HFFc6 (cell line): Measurements from ENCODE around the gene PSMD2. TPM values are rescaled to one million over a fixed set of nuclear protein-coding genes. Genes with fewer than 3 reads are reported as not detected.

Experiments used
- DNase-seq: peaks from one replicate; pipeline ENCODE4 v3.0.0-alpha.2; 2018
- H3K27ac Mint-ChIP-seq: 2 replicates; pipeline ENCODE4 v1.8.0; 2020; ENCODE audit warnings: mild to moderate bottlenecking, mixed read lengths
- H3K27me3 Mint-ChIP-seq: 2 replicates; pipeline ENCODE4 v1.8.0; 2021; ENCODE audit warnings: mild to moderate bottlenecking, moderate library complexity, mixed read lengths; ENCODE audit not compliant: insufficient read depth
- H3K36me3 Mint-ChIP-seq: 2 replicates; pipeline ENCODE4 v1.8.0; 2021; ENCODE audit warnings: low read depth, mixed read lengths
- H3K4me1 Mint-ChIP-seq: 2 replicates; pipeline ENCODE4 v1.8.0; 2020; ENCODE audit warnings: low read depth, mixed read lengths
- H3K4me3 Mint-ChIP-seq: 2 replicates; pipeline ENCODE4 v1.8.0; 2020; ENCODE audit warnings: mild to moderate bottlenecking, moderate library complexity, mixed read lengths
- H3K9me3 Mint-ChIP-seq: 2 replicates; pipeline ENCODE4 v1.8.0; 2020; ENCODE audit warnings: mild to moderate bottlenecking, mixed read lengths
- total RNA-seq, 6 experiments: library from RNA; stranded (reverse); fragmentation: NEBNext Ultra II Directional; extraction: Animal tissue kit (Norgen Biotek cat#: 25700); gene quantifications; 2 replicates in 1 of 6; 3 replicates in 5 of 6; pipeline ENCODE4 v1.2.3, GENCODE V29; 2021
- TF ChIP-seq, protein P1 (sequence below): fragments of 200-600 bp; sonication (generic); IDR thresholded peaks from 2 replicates; pipeline ENCODE4 v1.5.0; 2021; ENCODE audit warnings: antibody characterized with exemption, mild to moderate bottlenecking

PSMD2 gene
- total RNA-seq, 6 experiments from 2014 or later: 620 to 777 (median 730) TPM

DNA sequence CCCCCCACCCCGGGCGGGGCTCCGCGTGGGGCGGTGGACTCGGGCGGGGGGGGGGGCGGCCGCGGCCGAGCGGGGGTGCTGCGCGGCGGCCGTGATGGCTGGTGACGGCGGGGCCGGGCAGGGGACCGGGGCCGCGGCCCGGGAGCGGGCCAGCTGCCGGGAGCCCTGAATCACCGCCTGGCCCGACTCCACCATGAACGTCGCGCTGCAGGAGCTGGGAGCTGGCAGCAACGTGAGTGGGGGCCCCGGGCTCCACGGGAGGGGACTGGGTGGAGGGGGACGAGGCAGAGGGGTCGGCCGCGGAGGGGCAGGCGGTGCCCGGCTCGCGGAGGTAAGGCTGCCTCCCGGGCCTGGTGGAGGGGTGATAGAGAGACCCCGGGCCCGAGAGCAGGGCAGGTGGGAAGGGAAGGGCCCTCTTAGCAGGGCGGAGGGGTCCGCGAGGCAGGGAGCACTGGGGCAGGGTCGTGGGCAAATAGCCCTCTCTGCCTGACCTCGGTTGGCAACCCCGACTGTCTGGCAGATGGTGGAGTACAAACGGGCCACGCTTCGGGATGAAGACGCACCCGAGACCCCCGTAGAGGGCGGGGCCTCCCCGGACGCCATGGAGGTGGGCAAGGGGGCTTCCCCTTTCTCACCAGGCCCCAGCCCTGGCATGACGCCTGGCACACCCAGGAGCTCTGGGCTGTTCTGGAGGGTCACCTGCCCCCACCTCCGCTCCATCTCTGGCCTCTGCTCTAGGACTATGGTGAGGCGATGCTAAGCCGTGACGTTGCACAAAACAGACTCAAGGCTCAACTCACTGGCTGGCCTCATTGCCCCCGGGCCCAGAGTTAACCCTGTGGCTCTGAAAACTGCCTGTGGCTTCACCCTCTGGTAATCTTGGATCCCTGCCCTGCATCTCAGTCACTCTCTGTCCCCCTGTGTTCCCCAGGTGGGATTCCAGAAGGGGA, 22.8 kb upstream of the PSMD2 start, which contains the start of gene ECE2:
Gene ECE2 (plus strand): TSS at position 62 of the 950 bp plus-strand sequence. CDS start 132 bp downstream, at position 194.
- no peak within 1 kb of the TSS for H3K27ac Mint-ChIP-seq
- H3K36me3 Mint-ChIP-seq: no peaks in the 10 kb centered on the region
- H3K27me3 Mint-ChIP-seq: peaks cover 56% of the 10 kb centered on the region
- DNase-seq: no peak
- H3K4me3 Mint-ChIP-seq: no peak within 1 kb of the TSS
- TF ChIP-seq, protein P1, sequence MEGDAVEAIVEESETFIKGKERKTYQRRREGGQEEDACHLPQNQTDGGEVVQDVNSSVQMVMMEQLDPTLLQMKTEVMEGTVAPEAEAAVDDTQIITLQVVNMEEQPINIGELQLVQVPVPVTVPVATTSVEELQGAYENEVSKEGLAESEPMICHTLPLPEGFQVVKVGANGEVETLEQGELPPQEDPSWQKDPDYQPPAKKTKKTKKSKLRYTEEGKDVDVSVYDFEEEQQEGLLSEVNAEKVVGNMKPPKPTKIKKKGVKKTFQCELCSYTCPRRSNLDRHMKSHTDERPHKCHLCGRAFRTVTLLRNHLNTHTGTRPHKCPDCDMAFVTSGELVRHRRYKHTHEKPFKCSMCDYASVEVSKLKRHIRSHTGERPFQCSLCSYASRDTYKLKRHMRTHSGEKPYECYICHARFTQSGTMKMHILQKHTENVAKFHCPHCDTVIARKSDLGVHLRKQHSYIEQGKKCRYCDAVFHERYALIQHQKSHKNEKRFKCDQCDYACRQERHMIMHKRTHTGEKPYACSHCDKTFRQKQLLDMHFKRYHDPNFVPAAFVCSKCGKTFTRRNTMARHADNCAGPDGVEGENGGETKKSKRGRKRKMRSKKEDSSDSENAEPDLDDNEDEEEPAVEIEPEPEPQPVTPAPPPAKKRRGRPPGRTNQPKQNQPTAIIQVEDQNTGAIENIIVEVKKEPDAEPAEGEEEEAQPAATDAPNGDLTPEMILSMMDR: no peak
- H3K4me1 Mint-ChIP-seq: no peaks in the 10 kb centered on the region
- H3K9me3 Mint-ChIP-seq: no peaks in the 10 kb centered on the region

DNA sequence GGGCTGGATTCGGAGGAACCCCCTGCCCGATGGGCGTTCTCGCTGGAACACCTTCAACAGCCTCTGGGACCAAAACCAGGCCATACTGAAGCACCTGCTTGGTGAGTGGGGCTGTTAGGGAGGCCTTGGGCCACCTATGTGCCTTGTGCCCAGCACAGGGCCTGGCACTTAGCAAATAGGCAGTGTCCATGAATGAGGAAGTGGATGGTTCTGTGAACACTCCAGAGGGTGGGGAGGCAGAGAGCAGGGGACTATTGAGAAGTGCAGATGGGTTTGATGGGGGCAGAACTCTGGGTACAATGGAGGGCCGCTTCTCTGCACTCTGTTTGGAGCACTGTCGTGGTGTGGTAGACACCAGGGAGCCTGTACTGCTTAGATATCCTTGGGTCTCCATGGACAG, 21.7 kb upstream of the PSMD2 start:
- Mint-ChIP-seq H3K27ac (no peak overlapping the region), H3K36me3 (no peaks in the 10 kb centered on the region), H3K27me3 (peaks cover 50% of the 10 kb centered on the region), H3K4me1 (no peaks in the 10 kb centered on the region), H3K9me3 (no peaks in the 10 kb centered on the region), H3K4me3 (no peak overlapping the region)
- TF ChIP-seq, protein P1: no peak
- DNase-seq: no peak

DNA sequence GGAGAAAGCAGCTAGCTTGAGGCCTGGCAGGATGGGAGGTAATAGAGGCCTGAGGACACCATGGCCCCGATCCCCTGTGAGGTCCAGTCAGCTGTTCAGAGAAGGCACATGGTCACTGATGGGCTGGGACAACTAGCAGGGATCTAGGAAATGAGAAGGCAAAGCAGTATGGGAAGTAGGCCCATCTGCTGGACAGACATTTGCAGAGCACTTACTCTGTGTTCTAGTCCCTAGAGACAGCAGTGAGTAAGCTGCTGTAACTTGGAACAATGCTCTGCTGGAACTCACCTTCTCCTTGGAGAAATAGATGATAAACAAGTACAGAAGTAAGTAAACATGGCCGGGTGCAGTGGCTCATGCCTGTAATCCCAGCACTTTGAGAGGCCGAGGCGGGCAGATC, 16.1 kb upstream of the PSMD2 start:
- TF ChIP-seq, protein P1: no peak
- H3K4me1 Mint-ChIP-seq: no peaks in the 10 kb centered on the region
- no peaks in the 10 kb centered on the region for H3K36me3 Mint-ChIP-seq
- H3K27me3 Mint-ChIP-seq: peaks cover 54% of the 10 kb centered on the region
- no peaks in the 10 kb centered on the region for H3K9me3 Mint-ChIP-seq
- DNase-seq: no peak
- no peak overlapping the region for H3K27ac Mint-ChIP-seq
- no peak overlapping the region for H3K4me3 Mint-ChIP-seq

DNA sequence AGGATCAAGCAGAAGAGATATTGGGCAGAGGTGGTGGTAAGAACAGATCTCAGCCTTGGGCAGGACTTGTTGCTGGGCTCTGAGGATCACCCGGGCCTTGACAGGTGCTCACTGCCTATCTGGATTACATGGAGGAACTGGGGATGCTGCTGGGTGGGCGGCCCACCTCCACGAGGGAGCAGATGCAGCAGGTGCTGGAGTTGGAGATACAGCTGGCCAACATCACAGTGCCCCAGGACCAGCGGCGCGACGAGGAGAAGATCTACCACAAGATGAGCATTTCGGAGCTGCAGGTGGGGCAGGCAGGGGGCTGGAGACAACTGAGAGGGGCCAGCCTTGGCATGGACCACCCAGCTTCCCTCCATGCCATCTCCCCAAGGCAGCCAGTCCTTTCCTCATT, 15.4 kb upstream of the PSMD2 start:
- H3K4me1 Mint-ChIP-seq: no peaks in the 10 kb centered on the region
- H3K4me3 Mint-ChIP-seq: no peak overlapping the region
- DNase-seq: no peak
- H3K36me3 Mint-ChIP-seq: no peaks in the 10 kb centered on the region
- no peak overlapping the region for H3K27ac Mint-ChIP-seq
- H3K27me3 Mint-ChIP-seq: peaks cover 49% of the 10 kb centered on the region
- TF ChIP-seq, protein P1: no peak
- no peaks in the 10 kb centered on the region for H3K9me3 Mint-ChIP-seq

DNA sequence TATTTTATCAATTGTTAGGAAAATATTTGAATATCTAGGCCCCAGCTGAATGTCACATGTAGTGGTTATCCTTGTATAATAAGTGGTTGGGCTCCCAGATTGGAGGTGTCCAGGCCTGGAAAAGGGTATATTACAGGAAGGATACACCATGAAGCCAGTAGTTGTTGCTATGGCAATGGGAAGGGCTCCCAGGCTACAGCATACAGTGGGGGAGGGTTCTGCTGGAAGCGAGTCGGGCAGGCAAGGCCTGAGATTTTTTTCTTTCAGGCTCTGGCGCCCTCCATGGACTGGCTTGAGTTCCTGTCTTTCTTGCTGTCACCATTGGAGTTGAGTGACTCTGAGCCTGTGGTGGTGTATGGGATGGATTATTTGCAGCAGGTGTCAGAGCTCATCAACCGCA, 14.3 kb upstream of the PSMD2 start:
- no peaks in the 10 kb centered on the region for H3K36me3 Mint-ChIP-seq
- peak; percentile 78 for DNase-seq
- TF ChIP-seq, protein P1: peak; percentile 70
- no peaks in the 10 kb centered on the region for H3K9me3 Mint-ChIP-seq
- no peaks in the 10 kb centered on the region for H3K4me1 Mint-ChIP-seq
- no peak overlapping the region for H3K27ac Mint-ChIP-seq
- peaks cover 42% of the 10 kb centered on the region for H3K27me3 Mint-ChIP-seq
- H3K4me3 Mint-ChIP-seq: no peak overlapping the region
